Natural killer cell (primary cell): ENCODE measurements around the gene RBMS3. TPM values are rescaled to one million over a fixed set of nuclear protein-coding genes. Genes with fewer than 3 reads are reported as not detected.

ENCODE experiments used
- ATAC-seq, 3 donors: fragments of 150-1000 bp in 2 of 3; fragments of 200-7000 bp in 1 of 3; cut with Tn5 transposase; 1 replicate in 1 of 3; 2 replicates in 2 of 3; pipeline ENCODE4 v1.10.0; 2021; ENCODE audit warnings: mild to moderate bottlenecking in 2 of 3, moderate library complexity in 2 of 3
- DNase-seq, 2 donors: peaks; one replicate each; pipeline versions ENCODE4 v3.0.0 to v3.0.0-alpha.2; 2013 to 2021; ENCODE audit warnings: mixed read lengths in 1 of 2
- H3K27ac ChIP-seq: one replicate; pipeline ENCODE4 v1.5.1; 2013; ENCODE audit warnings: mild to moderate bottlenecking, low read length
- H3K27me3 ChIP-seq: one replicate; pipeline ENCODE4 v1.6.1; 2013; ENCODE audit warnings: low read length; ENCODE audit not compliant: control insufficient read depth, insufficient read depth
- H3K36me3 ChIP-seq: one replicate; pipeline ENCODE4 v1.6.1; 2013; ENCODE audit warnings: low read length; ENCODE audit not compliant: control insufficient read depth, insufficient read depth
- H3K4me1 ChIP-seq: one replicate; pipeline ENCODE4 v1.6.1; 2013; ENCODE audit warnings: low read length; ENCODE audit not compliant: control insufficient read depth, insufficient read depth
- H3K4me3 ChIP-seq: one replicate; pipeline ENCODE4 v1.5.1; 2013; ENCODE audit warnings: low read length
- H3K9me3 ChIP-seq: one replicate; pipeline ENCODE4 v1.6.1; 2013; ENCODE audit warnings: low read length; ENCODE audit not compliant: control insufficient read depth, insufficient read depth
- H3K27ac Mint-ChIP-seq, 2 donors: one replicate each; pipeline ENCODE4 v1.8.0; 2022; ENCODE audit warnings: mild to moderate bottlenecking in 2 of 2, mixed read lengths in 2 of 2, moderate library complexity in 1 of 2
- H3K27me3 Mint-ChIP-seq, 2 donors: one replicate each; pipeline ENCODE4 v1.8.0; 2022; ENCODE audit warnings: low read depth in 2 of 2, mixed read lengths in 2 of 2
- H3K36me3 Mint-ChIP-seq: one replicate; pipeline ENCODE4 v1.8.0; 2022; ENCODE audit warnings: mixed read lengths
- H3K4me1 Mint-ChIP-seq, 2 donors: one replicate each; pipeline ENCODE4 v1.8.0; 2022; ENCODE audit warnings: mixed read lengths in 2 of 2
- H3K4me3 Mint-ChIP-seq: one replicate; pipeline ENCODE4 v1.8.0; 2022; ENCODE audit warnings: mild to moderate bottlenecking, moderate library complexity, mixed read lengths
- H3K9me3 Mint-ChIP-seq, 2 donors: one replicate each; pipeline ENCODE4 v1.8.0; 2022; ENCODE audit warnings: mixed read lengths in 2 of 2
- CTCF ChIP-seq: fragments of 200-600 bp; IDR thresholded peaks from one replicate; pipeline ENCODE4 v1.8.0; 2022; ENCODE audit warnings: antibody characterized with exemption
- WGBS: methylation state at CpG from one replicate; pipeline ENCODE4 v1.1.7; 2013; ENCODE audit warnings: missing lambda C conversion rate; ENCODE audit not compliant: insufficient coverage; 5-methylcytosine and 5-hydroxymethylcytosine counted together
- intact Hi-C: fragments of 100-400 bp; cut with micrococcal nuclease; formaldehyde crosslinking; loops from one replicate; pipeline ENCODE4 v1.14.2; 2022
- total RNA-seq, 4 donors: library from RNA; stranded (reverse); fragments of 120-200 nt in 1 of 4; gene quantifications; one replicate each; pipeline versions ENCODE4 v1.2.3 to v1.2.4, GENCODE V29; 2013 to 2022

The RBMS3 gene
- total RNA-seq, 3 donors from 2014 or later (not counting 1 experiment from before 2014, with no cell fraction given): 0.16 TPM; not detected in 2

- ATAC-seq (no peak), DNase-seq (no peak)
- H3K27me3 ChIP-seq: no peaks in the 10 kb centered on the region
- H3K27ac Mint-ChIP-seq: no peak overlapping the region
- H3K9me3 Mint-ChIP-seq: peaks cover under 1 to 10% of the 10 kb centered on the region in 2 donors
- H3K4me3 Mint-ChIP-seq: no peak overlapping the region
- 63% methylated on average over 2 of the region's 2 CpGs for WGBS
- TF ChIP-seq CTCF: no peak
- no peak overlapping the region for H3K27ac ChIP-seq
- no peak overlapping the region for H3K4me3 ChIP-seq
- no peaks in the 10 kb centered on the region for H3K36me3 Mint-ChIP-seq
- no peaks in the 10 kb centered on the region for H3K36me3 ChIP-seq
- H3K4me1 ChIP-seq: no peaks in the 10 kb centered on the region
- H3K4me1 Mint-ChIP-seq: no peaks in the 10 kb centered on the region
- no peaks in the 10 kb centered on the region for H3K27me3 Mint-ChIP-seq
- H3K9me3 ChIP-seq: no peaks in the 10 kb centered on the region
- intact Hi-C loops: no loop called here
Observed at GRCh38 chr3:29290596-29290995, 9.7 kb downstream of the RBMS3 start.

DNA sequence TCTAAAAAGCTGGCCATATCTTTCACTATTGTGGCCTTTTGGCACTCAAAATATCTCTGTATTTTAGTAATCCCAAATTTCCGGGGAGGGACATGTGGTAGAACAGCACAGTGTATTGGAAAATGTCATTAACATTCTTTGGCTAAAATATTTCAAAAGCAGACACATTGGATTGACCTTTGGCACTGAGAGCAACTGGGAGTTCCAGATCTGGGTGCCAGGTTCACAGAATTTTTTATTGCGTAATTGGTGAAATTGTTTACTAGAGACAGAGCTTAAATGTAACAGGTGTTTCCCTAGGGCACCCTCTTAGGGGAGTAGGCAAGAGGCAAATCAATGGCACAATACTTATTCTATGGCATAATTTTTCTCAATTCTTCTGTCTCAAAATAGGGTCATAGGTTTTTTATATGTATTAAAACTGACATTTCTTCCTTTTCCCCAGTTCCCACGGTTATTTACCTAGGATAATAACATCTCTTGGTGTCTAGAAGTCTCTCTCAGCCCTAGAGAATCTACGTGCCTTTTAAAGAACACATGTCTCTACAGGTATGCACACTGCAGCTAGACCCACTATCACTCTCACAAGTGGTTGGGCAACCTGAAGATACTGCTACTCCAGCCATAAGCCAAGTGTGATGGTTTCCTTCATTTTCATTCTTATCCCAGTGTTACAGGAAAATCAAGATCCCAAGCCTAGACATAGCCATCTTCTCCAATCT, 10.6 kb downstream of the RBMS3 start:
- Mint-ChIP-seq H3K27ac (no peak overlapping the region), H3K9me3 (peaks cover 0 to 10% of the 10 kb centered on the region in 2 donors), H3K4me3 (no peak overlapping the region), H3K36me3 (no peaks in the 10 kb centered on the region), H3K4me1 (no peaks in the 10 kb centered on the region), H3K27me3 (no peaks in the 10 kb centered on the region)
- DNase-seq (no peak), ATAC-seq (no peak)
- TF ChIP-seq CTCF: no peak
- no peak overlapping the region for H3K27ac ChIP-seq
- H3K9me3 ChIP-seq: no peaks in the 10 kb centered on the region
- H3K27me3 ChIP-seq: no peaks in the 10 kb centered on the region
- 90% methylated on average over 4 of the region's 4 CpGs for WGBS
- intact Hi-C loops: no loop called here
- no peak overlapping the region for H3K4me3 ChIP-seq
- H3K36me3 ChIP-seq: no peaks in the 10 kb centered on the region
- no peaks in the 10 kb centered on the region for H3K4me1 ChIP-seq

DNA sequence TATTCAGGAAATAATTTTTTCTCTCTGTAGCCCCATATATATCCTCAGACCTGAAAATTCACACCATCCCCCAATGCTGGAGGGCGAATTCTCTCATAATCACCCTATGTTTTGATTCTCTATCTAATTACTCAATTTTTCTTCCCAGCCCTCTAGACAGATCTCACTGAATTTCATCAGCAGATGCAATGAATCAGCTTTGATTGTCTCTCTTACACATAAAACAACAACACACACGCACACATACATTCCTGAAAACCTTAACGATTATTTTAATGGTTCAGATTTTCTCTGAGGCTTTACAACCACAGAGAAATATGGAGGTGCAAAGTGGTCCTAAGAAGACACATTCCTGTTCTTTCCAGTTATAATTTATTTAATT, 11.1 kb downstream of the RBMS3 start:
- Mint-ChIP-seq H3K27ac (no peak overlapping the region), H3K4me3 (no peak overlapping the region), H3K27me3 (no peaks in the 10 kb centered on the region), H3K4me1 (no peaks in the 10 kb centered on the region), H3K36me3 (no peaks in the 10 kb centered on the region), H3K9me3 (peaks cover 0 to 10% of the 10 kb centered on the region in 2 donors)
- Histone ChIP-seq H3K27ac (no peak overlapping the region), H3K36me3 (no peaks in the 10 kb centered on the region), H3K4me3 (no peak overlapping the region), H3K27me3 (no peaks in the 10 kb centered on the region), H3K4me1 (no peaks in the 10 kb centered on the region), H3K9me3 (no peaks in the 10 kb centered on the region)
- intact Hi-C loops: no loop called here
- DNase-seq (no peak), ATAC-seq (no peak)
- no peak for TF ChIP-seq CTCF
- WGBS: 90% methylated on average over 3 of the region's 3 CpGs

- Histone ChIP-seq H3K27me3 (no peaks in the 10 kb centered on the region), H3K9me3 (no peaks in the 10 kb centered on the region), H3K36me3 (no peaks in the 10 kb centered on the region), H3K4me3 (no peak overlapping the region), H3K4me1 (no peaks in the 10 kb centered on the region), H3K27ac (no peak overlapping the region)
- DNase-seq (no peak), ATAC-seq (no peak)
- intact Hi-C loops: no loop called here
- Mint-ChIP-seq H3K4me3 (no peak overlapping the region), H3K4me1 (no peaks in the 10 kb centered on the region), H3K36me3 (no peaks in the 10 kb centered on the region), H3K27ac (no peak overlapping the region), H3K27me3 (no peaks in the 10 kb centered on the region), H3K9me3 (peaks cover 0 to 10% of the 10 kb centered on the region in 2 donors)
- WGBS: 62% methylated on average over 2 of the region's 2 CpGs
- TF ChIP-seq CTCF: no peak
Observed at GRCh38 chr3:29293421-29293820, 12.6 kb downstream of the RBMS3 start.
